IMR-90 (cell line): Measurements from ENCODE around the gene SRRM2. TPM values are rescaled to one million over a fixed set of nuclear protein-coding genes. Genes with fewer than 3 reads are reported as not detected.

ENCODE experiments used
- ATAC-seq: fragments of 200-7000 bp; cut with Tn5 transposase; 2 replicates; pipeline ENCODE4 v1.9.1; 2020; ENCODE audit warnings: low read depth, mild to moderate bottlenecking, moderate library complexity
- BruUV-seq: library from RNA; stranded (reverse); fragments of 400-500 nt; replicated peaks from 2 replicates; lab custom pipeline; 2021; lab: Mats Ljungman, UMichigan
- CTCF ChIA-PET: fragments of 300-600 bp; formaldehyde crosslinking; extraction: SDS; loops from one replicate; lab custom pipeline; 2021; ENCODE audit warnings: antibody characterized with exemption; lab: Yijun Ruan, JAX
- POLR2A ChIA-PET: fragments of 300-600 bp; sonication (Branson Sonifier 250); formaldehyde crosslinking; loops from one replicate; lab custom pipeline; 2022; ENCODE audit warnings: antibody characterized with exemption; ENCODE audit not compliant: unreplicated experiment; lab: Charles Lee
- DNase-seq: peaks from one replicate; pipeline ENCODE4 v3.0.0; 2013
- H2AFZ ChIP-seq: replicated peaks from 2 replicates; pipeline ENCODE3; 2013; ENCODE audit warnings: low read length, mild to moderate bottlenecking; ENCODE audit not compliant: poor library complexity
- H2AK5ac ChIP-seq: 2 replicates; pipeline ENCODE4 v1.6.1; 2013; ENCODE audit warnings: low read depth, low read length, inconsistent platforms
- H2AK9ac ChIP-seq: replicated peaks from 2 replicates; pipeline ENCODE3; 2013; ENCODE audit warnings: mild to moderate bottlenecking, low read depth, low read length, moderate library complexity; ENCODE audit not compliant: poor library complexity
- H2BK120ac ChIP-seq: 2 replicates; pipeline ENCODE4 v1.6.1; 2013; ENCODE audit warnings: low read depth, low read length, inconsistent platforms
- H2BK15ac ChIP-seq: 3 replicates; pipeline ENCODE4 v1.6.1; 2013; ENCODE audit warnings: low read depth, low read length, inconsistent platforms
- H2BK20ac ChIP-seq: 2 replicates; pipeline ENCODE4 v1.6.1; 2013; ENCODE audit warnings: low read depth, mild to moderate bottlenecking, inconsistent platforms, low read length, moderate library complexity
- H2BK5ac ChIP-seq: 2 replicates; pipeline ENCODE4 v1.6.1; 2013; ENCODE audit warnings: mild to moderate bottlenecking, low read depth, low read length, inconsistent platforms; ENCODE audit not compliant: poor library complexity, severe bottlenecking
- H3K14ac ChIP-seq: replicated peaks from 2 replicates; pipeline ENCODE4 v1.6.1; 2013; ENCODE audit warnings: low read depth, low read length, inconsistent platforms
- H3K18ac ChIP-seq: 2 replicates; pipeline ENCODE4 v1.6.1; 2013; ENCODE audit warnings: low read depth, low read length, control low read depth
- H3K23ac ChIP-seq: 2 replicates; pipeline ENCODE4 v1.6.1; 2013; ENCODE audit warnings: low read depth, low read length, inconsistent platforms
- H3K27ac ChIP-seq: 2 replicates; pipeline ENCODE4 v1.5.1; 2013; ENCODE audit warnings: mild to moderate bottlenecking, control low read depth, low read length; ENCODE audit not compliant: insufficient read depth
- H3K27me3 ChIP-seq: 2 replicates; pipeline ENCODE4 v1.6.1; 2013; ENCODE audit warnings: low read length; ENCODE audit not compliant: control insufficient read depth, insufficient read depth
- H3K36me3 ChIP-seq: 2 replicates; pipeline ENCODE4 v1.6.1; 2013; ENCODE audit warnings: low read length, mixed read lengths; ENCODE audit not compliant: control insufficient read depth, insufficient read depth
- H3K4ac ChIP-seq: 2 replicates; pipeline ENCODE4 v1.6.1; 2013; ENCODE audit warnings: low read depth, low read length, inconsistent platforms
- H3K4me1 ChIP-seq: 2 replicates; pipeline ENCODE4 v1.6.1; 2013; ENCODE audit warnings: low read length, mixed read lengths; ENCODE audit not compliant: control insufficient read depth, insufficient read depth
- H3K4me2 ChIP-seq: 2 replicates; pipeline ENCODE4 v1.6.1; 2013; ENCODE audit warnings: low read depth, mild to moderate bottlenecking, control low read depth, low read length, moderate library complexity
- H3K4me3 ChIP-seq: 2 replicates; pipeline ENCODE4 v1.5.1; 2013; ENCODE audit warnings: low read depth, mild to moderate bottlenecking, control low read depth, low read length, moderate library complexity; ENCODE audit not compliant: insufficient read depth
- H3K56ac ChIP-seq: 2 replicates; pipeline ENCODE4 v1.6.1; 2013; ENCODE audit warnings: low read length, inconsistent platforms; ENCODE audit not compliant: insufficient read depth; ENCODE audit errors: extremely low read depth
- H3K79me1 ChIP-seq, 2 experiments: 2 replicates each; pipeline ENCODE4 v1.6.1; 2013; ENCODE audit warnings: low read length in 2 of 2, inconsistent platforms in 1 of 2, low read depth in 1 of 2
- H3K9ac ChIP-seq: 2 replicates; pipeline ENCODE4 v1.6.1; 2013; ENCODE audit warnings: low read depth, low read length, control low read depth
- H3K9me1 ChIP-seq: 2 replicates; pipeline ENCODE4 v1.6.1; 2013; ENCODE audit warnings: low read length, inconsistent platforms; ENCODE audit not compliant: insufficient read depth
- H3K9me3 ChIP-seq: 2 replicates; pipeline ENCODE4 v1.6.1; 2013; ENCODE audit warnings: low read length; ENCODE audit not compliant: control insufficient read depth, insufficient read depth
- H4K20me1 ChIP-seq: 2 replicates; pipeline ENCODE4 v1.6.1; 2013; ENCODE audit warnings: low read length, inconsistent platforms; ENCODE audit not compliant: insufficient read depth
- H4K5ac ChIP-seq: 2 replicates; pipeline ENCODE4 v1.6.1; 2013; ENCODE audit warnings: mild to moderate bottlenecking, low read depth, low read length, control low read depth
- H4K8ac ChIP-seq, 2 experiments: 2 replicates each; pipeline ENCODE4 v1.6.1; 2013; ENCODE audit warnings: low read depth in 2 of 2, low read length in 2 of 2, control low read depth in 1 of 2, inconsistent platforms in 1 of 2
- H4K91ac ChIP-seq: 2 replicates; pipeline ENCODE4 v1.6.1; 2013; ENCODE audit warnings: low read depth, low read length, inconsistent platforms; ENCODE audit not compliant: insufficient read depth
- CEBPB ChIP-seq: IDR thresholded peaks from 2 replicates; pipeline ENCODE4 v1.6.1; 2012; ENCODE audit warnings: low read depth, low read length, improper control_type of control experiment
- CHD1 ChIP-seq: IDR thresholded peaks from 2 replicates; pipeline ENCODE4 v1.6.1; 2012; ENCODE audit warnings: low read depth, low read length, improper control_type of control experiment
- FOS ChIP-seq: fragments of 150-350 bp; IDR thresholded peaks from 2 replicates; pipeline ENCODE4 v1.6.1; 2016; ENCODE audit warnings: low read depth, low read length
- MXI1 ChIP-seq: IDR thresholded peaks from 2 replicates; pipeline ENCODE4 v1.6.1; 2012; ENCODE audit warnings: low read depth, mild to moderate bottlenecking, low read length, moderate library complexity, borderline replicate concordance
- NFE2L2 ChIP-seq: fragments of 150-350 bp; IDR thresholded peaks from 2 replicates; pipeline ENCODE4 v1.6.1; 2016; ENCODE audit warnings: low read depth, mild to moderate bottlenecking, low read length
- RAD21 ChIP-seq: IDR thresholded peaks from 2 replicates; pipeline ENCODE4 v1.6.1; 2012; ENCODE audit warnings: low read length, improper control_type of control experiment
- RCOR1 ChIP-seq: IDR thresholded peaks from 2 replicates; pipeline ENCODE4 v1.6.1; 2012; ENCODE audit warnings: mild to moderate bottlenecking, low read length, improper control_type of control experiment; ENCODE audit not compliant: insufficient replicate concordance
- RFX5 ChIP-seq: IDR thresholded peaks from 2 replicates; pipeline ENCODE4 v1.8.0; 2012; ENCODE audit warnings: low read depth, mild to moderate bottlenecking, low read length, moderate library complexity
- SMC3 ChIP-seq: fragments of 150-350 bp; IDR thresholded peaks from 2 replicates; pipeline ENCODE4 v1.6.1; 2016; ENCODE audit warnings: low read depth, mild to moderate bottlenecking, antibody characterized with exemption, low read length, moderate library complexity
- WGBS, 2 experiments: methylation state at CpG; one replicate each; pipeline versions ENCODE4 v1.1.5 to v1.1.7; 2013; ENCODE audit warnings: missing lambda C conversion rate in 2 of 2; ENCODE audit not compliant: insufficient read length in 1 of 2; ENCODE audit errors: extremely low coverage in 2 of 2; 5-methylcytosine and 5-hydroxymethylcytosine counted together
- dilution Hi-C: fragments of 300-500 bp; cut with HindIII; formaldehyde crosslinking; loops from one replicate; pipeline ENCODE4 v1.14.3; 2018; ENCODE audit warnings: low sequenced_read_pairs; ENCODE audit not compliant: unreplicated experiment
- in situ Hi-C: fragments of 300-500 bp; cut with MboI; formaldehyde crosslinking; loops from 3 replicates; pipeline ENCODE4 v1.14.3; 2019; ENCODE audit warnings: low sequenced_read_pairs, inconsistent platforms, mixed read lengths
- intact Hi-C: fragments of 100-400 bp; cut with micrococcal nuclease; formaldehyde crosslinking; loops from 2 replicates; pipeline ENCODE4 v1.10.0; 2022
- polyA plus RNA-seq, 3 experiments: library from polyadenylated mRNA; depleted of rRNA; stranded (reverse); fragments of >200 nt; gene quantifications; 2 replicates each; pipeline ENCODE4 v1.2.3, GENCODE V29; 2012; ENCODE audit warnings: low replicate concordance in 1 of 3
- total RNA-seq: library from RNA; depleted of rRNA; stranded (reverse); fragments of >200 nt; gene quantifications from 2 replicates; pipeline ENCODE4 v1.2.3, GENCODE V29; 2012
- TF ChIP-seq, protein P1 (sequence below): fragments of 150-350 bp; IDR thresholded peaks from 2 replicates; pipeline ENCODE4 v1.6.1; 2017; ENCODE audit warnings: mild to moderate bottlenecking, antibody characterized with exemption, low read length, low read depth

The SRRM2 gene
- total and polyA plus RNA-seq, 2 of the 4 experiments (the other 2 are of a cell fraction) = 20.3 to 300 TPM

DNA sequence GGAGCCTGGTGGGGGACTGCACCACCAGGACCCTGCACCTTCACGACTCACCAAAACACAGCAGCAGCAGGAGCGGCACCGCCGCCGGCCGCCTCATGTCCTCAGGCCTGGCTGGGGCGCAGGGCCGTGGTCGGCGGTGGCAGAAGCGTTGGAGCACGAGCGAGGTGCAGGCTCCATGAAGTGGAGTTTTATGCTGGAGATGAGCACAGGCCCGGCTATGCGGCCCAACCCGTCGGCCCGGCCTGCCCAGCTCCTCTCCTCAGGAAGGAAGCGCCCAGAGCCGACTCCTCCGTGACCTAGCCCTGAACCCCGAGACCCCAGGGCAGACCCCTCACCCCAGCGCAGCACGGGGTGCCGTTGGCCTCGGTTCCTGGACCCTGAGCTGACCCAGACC, 32.4 kb upstream of the SRRM2 start, which contains the start of gene PRSS27:
Gene PRSS27, minus strand, starts transcription at position 161 of the 394 bp plus-strand sequence. Its CDS starts 64 bp downstream, at position 97.
- H3K36me3 ChIP-seq = no peaks in the 10 kb centered on the region
- no peak within 1 kb of the TSS for H2BK20ac ChIP-seq
- no peak within 1 kb of the TSS; the same call in 1 of the 2 replicates for H3K18ac ChIP-seq
- no peak within 1 kb of the TSS for H2BK120ac ChIP-seq
- peak within 1 kb of the TSS; percentile 77 for H3K27ac ChIP-seq
- ChIA-PET CTCF (no interaction called here), POLR2A (interaction anchor here (0.7 kb wide), 1 partner anchor 260 kb away, joined by 3 read pairs; the partner anchor contains the start of gene PKMYT1)
- peak within 1 kb of the TSS; percentile 43; the same call in 1 of the 2 replicates for H3K4me2 ChIP-seq
- H4K20me1 ChIP-seq = no peaks in the 10 kb centered on the region
- peak within 1 kb of the TSS; percentile 44 for H3K4me3 ChIP-seq
- no peaks in the 10 kb centered on the region for H3K9me1 ChIP-seq
- no peaks in the 10 kb centered on the region for H3K9me3 ChIP-seq
- dilution Hi-C loops = no loop called here
- ATAC-seq = no peak
- H2BK15ac ChIP-seq = no peak within 1 kb of the TSS
- in situ Hi-C loops = no loop called here
- H3K14ac ChIP-seq = no peak within 1 kb of the TSS
- no peaks in the 10 kb centered on the region for H3K4me1 ChIP-seq
- no peak within 1 kb of the TSS; the same call in 1 of the 2 replicates for H3K56ac ChIP-seq
- no peak within 1 kb of the TSS for H2AK5ac ChIP-seq
- intact Hi-C loops = no loop called here
- no peak within 1 kb of the TSS for H3K23ac ChIP-seq
- no peak for DNase-seq
- H2AFZ ChIP-seq = peak within 1 kb of the TSS; percentile 93
- peak within 1 kb of the TSS; percentile 65 to 79; a peak in 2 of 4 replicates for H4K8ac ChIP-seq
- H3K27me3 ChIP-seq = peaks cover 6% of the 10 kb centered on the region; the same call in 1 of the 2 replicates
- H4K5ac ChIP-seq = peak within 1 kb of the TSS; percentile 30; the same call in 1 of the 2 replicates
- no peaks in the 10 kb centered on the region for H3K79me1 ChIP-seq
- H3K4ac ChIP-seq = peak within 1 kb of the TSS; percentile 75
- peak within 1 kb of the TSS; percentile 58 for H3K9ac ChIP-seq
- TF ChIP-seq, protein P1, sequence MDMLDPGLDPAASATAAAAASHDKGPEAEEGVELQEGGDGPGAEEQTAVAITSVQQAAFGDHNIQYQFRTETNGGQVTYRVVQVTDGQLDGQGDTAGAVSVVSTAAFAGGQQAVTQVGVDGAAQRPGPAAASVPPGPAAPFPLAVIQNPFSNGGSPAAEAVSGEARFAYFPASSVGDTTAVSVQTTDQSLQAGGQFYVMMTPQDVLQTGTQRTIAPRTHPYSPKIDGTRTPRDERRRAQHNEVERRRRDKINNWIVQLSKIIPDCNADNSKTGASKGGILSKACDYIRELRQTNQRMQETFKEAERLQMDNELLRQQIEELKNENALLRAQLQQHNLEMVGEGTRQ = no peak
- TF ChIP-seq FOS (no peak), CEBPB (no peak), SMC3 (no peak), CHD1 (no peak), MXI1 (no peak), NFE2L2 (no peak), RCOR1 (no peak), RFX5 (no peak), RAD21 (no peak)
- no peak within 1 kb of the TSS for H2BK5ac ChIP-seq
- peak within 1 kb of the TSS; percentile 23 for H2AK9ac ChIP-seq
- WGBS, 2 experiments = no CpG with 5 or more reads among the region's 26 CpGs
- peak within 1 kb of the TSS; percentile 12; the same call in 1 of the 2 replicates for H4K91ac ChIP-seq
- no TSS peak for BruUV-seq
